Chondrocyte (in vitro differentiated cells): Measurements from ENCODE around the gene IWS1. TPM values are rescaled to one million over a fixed set of nuclear protein-coding genes. Genes with fewer than 3 reads are reported as not detected.
A peak's percentile ranks its signal among the peaks of the same experiment; 100 is the strongest.

Source experiments
- DNase-seq: peaks from one replicate; pipeline ENCODE4 v3.0.0; 2021; ENCODE audit warnings: mixed read lengths, low spot score
- H3K27ac Mint-ChIP-seq: one replicate; pipeline ENCODE4 v1.8.0; 2021; ENCODE audit warnings: mild to moderate bottlenecking, moderate library complexity, mixed read lengths; ENCODE audit not compliant: unreplicated experiment
- H3K27me3 Mint-ChIP-seq: 2 replicates; pipeline ENCODE4 v1.8.0; 2021; ENCODE audit warnings: low read depth, mixed read lengths
- H3K36me3 Mint-ChIP-seq: 2 replicates; pipeline ENCODE4 v1.8.0; 2021; ENCODE audit warnings: low read depth, mixed read lengths
- H3K4me1 Mint-ChIP-seq: 2 replicates; pipeline ENCODE4 v1.8.0; 2021; ENCODE audit warnings: low read depth, mild to moderate bottlenecking, mixed read lengths
- H3K4me3 Mint-ChIP-seq: one replicate; pipeline ENCODE4 v1.8.0; 2021; ENCODE audit warnings: mild to moderate bottlenecking, moderate library complexity, mixed read lengths; ENCODE audit not compliant: unreplicated experiment
- H3K9me3 Mint-ChIP-seq: 2 replicates; pipeline ENCODE4 v1.8.0; 2021; ENCODE audit warnings: low read depth, mixed read lengths
- total RNA-seq: library from RNA; stranded (reverse); gene quantifications from 3 replicates; pipeline ENCODE4 v1.2.1, GENCODE V29; 2021
- TF ChIP-seq, protein P1 (sequence below): fragments of 200-600 bp; sonication (generic); IDR thresholded peaks from 2 replicates; pipeline ENCODE4 v1.5.0; 2021; ENCODE audit warnings: antibody characterized with exemption, mild to moderate bottlenecking, moderate library complexity

The IWS1 gene
- total RNA-seq, 1 donor from 2014 or later: 37.4 TPM

DNA sequence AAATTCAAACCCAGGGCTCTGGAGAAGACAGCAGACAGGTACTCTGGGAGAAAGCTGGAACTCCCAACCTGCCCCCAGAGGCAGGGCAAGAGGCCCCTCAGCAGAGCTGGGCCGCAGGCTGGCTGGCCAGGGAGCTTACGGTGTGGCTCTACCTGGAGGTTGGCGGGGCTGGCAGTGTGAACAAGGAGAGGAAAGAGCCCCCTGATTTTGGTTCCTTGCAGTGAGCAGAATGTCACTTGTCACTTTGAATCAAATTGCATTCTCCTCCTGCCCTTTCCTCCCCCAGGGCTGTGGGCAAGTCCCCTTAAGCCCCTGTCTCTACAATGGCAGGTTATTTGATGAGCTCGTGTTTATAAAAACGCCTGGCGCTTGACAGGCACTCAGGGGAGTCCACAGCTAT lies 41.8 kb upstream of the IWS1 start:
- Mint-ChIP-seq H3K27ac (no peak overlapping the region), H3K9me3 (peaks cover under 1% of the 10 kb centered on the region), H3K36me3 (no peaks in the 10 kb centered on the region), H3K4me3 (no peak overlapping the region), H3K27me3 (no peaks in the 10 kb centered on the region), H3K4me1 (peaks cover 38% of the 10 kb centered on the region)
- DNase-seq: peak; percentile 72
- TF ChIP-seq, protein P1, sequence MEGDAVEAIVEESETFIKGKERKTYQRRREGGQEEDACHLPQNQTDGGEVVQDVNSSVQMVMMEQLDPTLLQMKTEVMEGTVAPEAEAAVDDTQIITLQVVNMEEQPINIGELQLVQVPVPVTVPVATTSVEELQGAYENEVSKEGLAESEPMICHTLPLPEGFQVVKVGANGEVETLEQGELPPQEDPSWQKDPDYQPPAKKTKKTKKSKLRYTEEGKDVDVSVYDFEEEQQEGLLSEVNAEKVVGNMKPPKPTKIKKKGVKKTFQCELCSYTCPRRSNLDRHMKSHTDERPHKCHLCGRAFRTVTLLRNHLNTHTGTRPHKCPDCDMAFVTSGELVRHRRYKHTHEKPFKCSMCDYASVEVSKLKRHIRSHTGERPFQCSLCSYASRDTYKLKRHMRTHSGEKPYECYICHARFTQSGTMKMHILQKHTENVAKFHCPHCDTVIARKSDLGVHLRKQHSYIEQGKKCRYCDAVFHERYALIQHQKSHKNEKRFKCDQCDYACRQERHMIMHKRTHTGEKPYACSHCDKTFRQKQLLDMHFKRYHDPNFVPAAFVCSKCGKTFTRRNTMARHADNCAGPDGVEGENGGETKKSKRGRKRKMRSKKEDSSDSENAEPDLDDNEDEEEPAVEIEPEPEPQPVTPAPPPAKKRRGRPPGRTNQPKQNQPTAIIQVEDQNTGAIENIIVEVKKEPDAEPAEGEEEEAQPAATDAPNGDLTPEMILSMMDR: no peak

DNA sequence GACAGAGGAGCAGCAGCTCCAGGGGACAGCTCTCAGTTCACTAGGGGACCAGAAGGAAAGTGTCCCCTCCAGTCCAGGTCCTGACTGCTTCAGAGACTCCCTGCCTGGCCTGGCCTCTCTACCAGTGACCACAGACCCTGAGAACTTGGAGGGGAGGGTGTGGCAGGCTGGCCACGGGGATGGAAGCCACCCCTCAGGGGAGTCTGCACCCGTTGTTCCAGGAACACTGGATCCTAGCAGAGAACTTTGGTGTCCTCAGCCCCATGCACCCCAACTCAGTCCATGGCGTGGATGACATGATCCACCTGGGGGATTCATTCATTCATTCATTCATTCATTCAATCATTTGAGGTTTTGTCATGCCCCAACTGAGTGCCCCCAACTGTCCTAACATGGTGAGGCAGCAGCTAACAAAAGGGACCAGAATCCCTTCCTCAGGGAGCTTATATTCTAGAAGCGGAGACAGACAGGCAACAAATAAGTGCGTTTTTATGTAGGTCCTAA lies 41.1 kb upstream of the IWS1 start:
- H3K4me3 Mint-ChIP-seq: no peak overlapping the region
- TF ChIP-seq, protein P1: no peak
- no peaks in the 10 kb centered on the region for H3K27me3 Mint-ChIP-seq
- no peak overlapping the region for H3K27ac Mint-ChIP-seq
- H3K4me1 Mint-ChIP-seq: peaks cover 33% of the 10 kb centered on the region
- peaks cover 3% of the 10 kb centered on the region for H3K9me3 Mint-ChIP-seq
- no peaks in the 10 kb centered on the region for H3K36me3 Mint-ChIP-seq
- peak; percentile 50 for DNase-seq

DNA sequence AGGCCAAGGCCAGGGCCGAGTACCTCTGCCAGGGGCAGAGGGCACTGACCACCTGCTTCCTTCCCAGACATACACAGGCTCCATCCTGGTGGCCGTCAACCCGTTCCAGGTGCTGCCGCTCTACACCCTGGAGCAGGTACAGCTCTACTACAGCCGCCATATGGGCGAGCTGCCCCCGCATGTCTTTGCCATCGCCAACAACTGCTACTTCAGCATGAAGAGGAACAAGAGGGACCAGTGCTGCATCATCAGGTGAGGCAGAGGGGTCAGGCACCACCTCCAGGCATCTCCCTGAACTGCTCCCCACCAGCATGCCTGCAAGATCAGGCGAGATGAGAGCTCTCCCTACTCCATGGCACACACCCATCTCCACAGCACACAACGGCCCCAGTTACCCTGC lies 40.3 kb upstream of the IWS1 start:
- no peaks in the 10 kb centered on the region for H3K27me3 Mint-ChIP-seq
- H3K4me1 Mint-ChIP-seq: peaks cover 29% of the 10 kb centered on the region
- TF ChIP-seq, protein P1: no peak
- H3K9me3 Mint-ChIP-seq: peaks cover 3% of the 10 kb centered on the region
- no peak overlapping the region for H3K4me3 Mint-ChIP-seq
- no peak overlapping the region for H3K27ac Mint-ChIP-seq
- DNase-seq: peak; percentile 75
- no peaks in the 10 kb centered on the region for H3K36me3 Mint-ChIP-seq

DNA sequence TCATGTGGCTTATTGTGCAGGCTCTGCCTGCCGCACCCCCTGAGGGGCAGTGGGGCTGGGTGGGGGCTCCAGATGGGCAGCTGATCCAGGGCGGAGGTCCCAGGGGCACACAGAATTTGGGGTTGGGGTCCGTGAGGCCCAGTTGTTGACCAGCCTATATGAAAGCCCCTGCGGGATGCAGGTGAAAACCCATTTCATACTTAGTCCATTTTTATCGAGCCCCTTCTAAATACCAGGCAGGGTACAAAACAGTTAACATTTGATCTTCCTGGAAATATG lies 39.8 kb upstream of the IWS1 start:
- H3K27me3 Mint-ChIP-seq: no peaks in the 10 kb centered on the region
- peaks cover 27% of the 10 kb centered on the region for H3K4me1 Mint-ChIP-seq
- DNase-seq: peak; percentile 51
- H3K4me3 Mint-ChIP-seq: no peak overlapping the region
- no peak overlapping the region for H3K27ac Mint-ChIP-seq
- peaks cover 3% of the 10 kb centered on the region for H3K9me3 Mint-ChIP-seq
- TF ChIP-seq, protein P1: no peak
- H3K36me3 Mint-ChIP-seq: no peaks in the 10 kb centered on the region

DNA sequence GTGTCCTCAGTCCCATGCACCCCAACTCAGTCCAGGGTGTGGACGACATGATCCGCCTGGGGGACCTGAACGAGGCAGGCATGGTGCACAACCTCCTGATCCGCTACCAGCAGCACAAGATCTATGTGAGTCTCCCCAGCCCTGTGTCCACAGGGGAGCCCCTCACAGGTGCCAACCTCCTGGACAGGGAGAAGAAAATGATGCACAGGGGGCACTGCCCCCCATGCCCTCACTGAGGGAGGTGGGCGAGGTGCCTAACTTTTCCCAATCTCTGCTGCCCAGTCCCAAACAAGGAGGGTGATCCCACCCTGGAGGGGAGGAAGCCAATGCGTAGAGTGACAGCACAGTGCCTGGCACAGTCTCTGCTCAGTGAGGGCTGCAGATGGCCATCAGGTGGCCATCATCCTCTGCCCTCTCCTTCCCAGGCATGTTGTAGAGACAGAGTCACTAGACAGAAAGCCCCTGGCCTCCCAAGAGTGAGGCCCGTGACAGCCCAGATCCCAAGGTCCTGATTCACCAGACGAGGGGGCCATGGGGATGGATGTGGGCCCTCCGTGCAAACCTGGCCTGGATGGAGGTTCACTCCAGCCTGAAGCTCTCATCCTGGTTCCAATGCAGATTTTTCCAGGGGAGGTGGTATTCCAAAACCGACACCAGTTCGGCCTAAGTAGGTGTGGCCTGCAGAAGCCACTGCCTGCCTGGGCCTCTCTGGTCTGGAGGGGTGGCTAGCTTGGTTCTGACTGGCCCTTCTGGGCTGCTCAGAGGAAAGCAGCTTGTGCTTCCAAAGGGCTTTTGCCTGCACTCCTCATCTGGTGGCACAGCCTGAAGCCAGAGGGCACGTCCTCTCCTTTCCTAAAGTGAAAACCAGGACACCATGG lies 39.2 kb upstream of the IWS1 start:
- peak; percentile 81 for DNase-seq
- no peak overlapping the region for H3K27ac Mint-ChIP-seq
- peaks cover 3% of the 10 kb centered on the region for H3K9me3 Mint-ChIP-seq
- H3K27me3 Mint-ChIP-seq: no peaks in the 10 kb centered on the region
- TF ChIP-seq, protein P1: no peak
- no peak overlapping the region for H3K4me3 Mint-ChIP-seq
- H3K36me3 Mint-ChIP-seq: no peaks in the 10 kb centered on the region
- peaks cover 26% of the 10 kb centered on the region for H3K4me1 Mint-ChIP-seq
